ENCODE results near the gene FOSL1. TPM values are rescaled to one million over a fixed set of nuclear protein-coding genes. Genes with fewer than 3 reads are reported as not detected.
A peak's percentile ranks its signal among the peaks of the same experiment; 100 is the strongest.

FOSL1 gene
- total RNA-seq, 1 experiment from 2014 or later: 2.7 TPM

DNA sequence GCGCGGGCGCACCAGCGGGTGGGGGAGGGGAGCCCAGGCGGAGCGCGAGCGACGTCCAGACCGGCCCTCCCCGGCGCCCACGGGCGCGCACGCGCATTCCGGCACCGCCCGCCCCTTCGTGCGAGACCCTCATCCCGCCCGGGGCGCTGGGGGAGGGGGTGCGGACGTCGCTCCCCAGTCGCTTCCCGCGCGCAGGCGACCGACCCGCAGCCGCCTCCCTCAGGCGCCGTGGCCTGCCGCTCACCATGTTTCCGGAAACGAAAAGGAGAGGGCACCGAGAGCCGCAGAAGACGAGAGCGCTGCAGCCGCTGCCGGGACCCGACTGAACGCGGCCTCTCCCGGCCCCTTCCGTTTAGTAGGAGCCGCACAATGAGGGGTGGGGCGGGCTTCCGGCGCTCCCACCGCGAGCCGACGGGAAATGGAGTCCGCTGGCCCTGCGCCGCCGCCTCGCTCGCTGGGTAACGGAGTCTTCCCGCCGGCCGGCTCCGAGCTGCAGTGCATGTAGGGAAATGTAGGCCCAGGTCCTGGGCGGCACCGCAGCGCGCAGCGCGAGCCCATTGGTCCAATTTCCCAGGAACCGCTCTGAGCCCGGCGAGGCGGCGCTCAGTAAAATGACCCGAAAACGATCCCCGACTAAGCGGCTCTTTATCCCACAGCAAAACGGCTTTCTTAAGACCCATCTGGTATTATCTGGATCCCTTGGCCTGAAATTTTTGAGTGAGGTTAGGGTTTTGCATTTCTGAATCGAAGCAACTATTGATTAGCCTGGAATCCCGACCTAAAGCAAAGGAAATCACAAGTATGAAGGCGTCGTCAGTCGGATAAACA is 42.1 kb downstream of the FOSL1 start, which contains the start of gene CFL1:
Gene CFL1, minus strand, starts transcription at position 328 of the 828 bp plus-strand sequence. Its CDS starts 81 bp downstream, at position 247.
- intact Hi-C loops (cut with micrococcal nuclease; ENCODE audit: unreplicated experiment): loop anchor here (1.0 to 5.0 kb wide), 3 partner anchors 39 to 206 kb away; partner anchors contain the start of gene KAT5
- no peaks in the 10 kb centered on the region for H3K9me3 Mint-ChIP-seq (ENCODE audit: unreplicated experiment)
- H3K27ac Mint-ChIP-seq (ENCODE audit: unreplicated experiment): peak within 1 kb of the TSS; percentile 95
- CTCF ChIA-PET: interaction anchor here (0.8 to 7.7 kb wide), 5 partner anchors 30 to 146 kb away, joined by 3 to 241 read pairs (median 7); partner anchors contain the start of genes AP5B1, CCDC85B, FIBP and KAT5
- POLR2A ChIA-PET: interaction anchor here (0.6 to 3.0 kb wide), 15 partner anchors 8 to 271 kb away, joined by 3 to 43 read pairs (median 4); partner anchors contain the start of genes CCDC85B, FIBP, KAT5 and RNASEH2C
- H3K4me3 ChIP-seq (ENCODE audit: low read depth, low read length): peak within 1 kb of the TSS; percentile 95
- DNase-seq: peak; percentile 98 to 99
- no peak for TF ChIP-seq CTCF (IDR thresholded peaks at IDR 0.05; ENCODE audit: insufficient read depth in 1 of 2, low read depth in 1 of 2, low read length in 1 of 2, severe bottlenecking in 1 of 2, unreplicated experiment in 1 of 2)
- peak within 1 kb of the TSS; percentile 97 for H3K4me3 Mint-ChIP-seq (ENCODE audit: unreplicated experiment)
- no peaks in the 10 kb centered on the region for H3K9me3 ChIP-seq
- H3K36me3 ChIP-seq (ENCODE audit: control insufficient read depth, insufficient read depth, low read length): peaks cover 9% of the 10 kb centered on the region; the same call in 1 of the 2 replicates
- H3K27me3 Mint-ChIP-seq (ENCODE audit: insufficient read depth, unreplicated experiment): no peaks in the 10 kb centered on the region
- H3K4me1 ChIP-seq: peaks cover 15% of the 10 kb centered on the region
- peaks cover 40% of the 10 kb centered on the region for H3K4me1 Mint-ChIP-seq (ENCODE audit: low read depth, unreplicated experiment)
- H3K36me3 Mint-ChIP-seq (ENCODE audit: insufficient read depth, unreplicated experiment): peaks cover 86% of the 10 kb centered on the region
- no TSS peak for BruUV-seq (replicated peaks)
- H3K27me3 ChIP-seq (replicated peaks; ENCODE audit: control insufficient read depth, insufficient read depth, low read length): no peaks in the 10 kb centered on the region

GRCh38 chr11:65857500-65857852 is 42.7 kb downstream of the FOSL1 start:
- intact Hi-C loops (cut with micrococcal nuclease; ENCODE audit: unreplicated experiment): loop anchor here (5.0 kb wide), 1 partner anchor 205 kb away; no protein-coding TSS in a partner anchor
- peaks cover 40% of the 10 kb centered on the region for H3K4me1 Mint-ChIP-seq (ENCODE audit: low read depth, unreplicated experiment)
- Histone ChIP-seq H3K4me3 (ENCODE audit: low read depth, low read length) (peak overlapping the region; percentile 95), H3K27me3 (replicated peaks; ENCODE audit: control insufficient read depth, insufficient read depth, low read length) (no peaks in the 10 kb centered on the region), H3K4me1 (peaks cover 15% of the 10 kb centered on the region), H3K9me3 (no peaks in the 10 kb centered on the region), H3K36me3 (ENCODE audit: control insufficient read depth, insufficient read depth, low read length) (peaks cover 9% of the 10 kb centered on the region; the same call in 1 of the 2 replicates)
- BruUV-seq (replicated peaks): no TSS peak
- DNase-seq: peak; percentile 56 to 72
- peak overlapping the region; percentile 97 for H3K4me3 Mint-ChIP-seq (ENCODE audit: unreplicated experiment)
- H3K27ac Mint-ChIP-seq (ENCODE audit: unreplicated experiment): peak overlapping the region; percentile 95
- no peaks in the 10 kb centered on the region for H3K27me3 Mint-ChIP-seq (ENCODE audit: insufficient read depth, unreplicated experiment)
- ChIA-PET CTCF (interaction anchor here (1.0 to 7.7 kb wide), 2 partner anchors 30 kb away, joined by 5 to 241 read pairs; partner anchors contain the start of genes CCDC85B and FIBP), POLR2A (interaction anchor here (0.6 to 1.0 kb wide), 2 partner anchors 8 to 31 kb away, joined by 5 to 6 read pairs; partner anchors contain the start of gene FIBP)
- H3K36me3 Mint-ChIP-seq (ENCODE audit: insufficient read depth, unreplicated experiment): peaks cover 83% of the 10 kb centered on the region
- no peaks in the 10 kb centered on the region for H3K9me3 Mint-ChIP-seq (ENCODE audit: unreplicated experiment)
- TF ChIP-seq CTCF (IDR thresholded peaks at IDR 0.05; ENCODE audit: insufficient read depth in 1 of 2, low read depth in 1 of 2, low read length in 1 of 2, severe bottlenecking in 1 of 2, unreplicated experiment in 1 of 2): no peak

All from Caco-2 (cell line).